PC-3 (cell line): ENCODE measurements around the gene HINT3. TPM values are rescaled to one million over a fixed set of nuclear protein-coding genes. Genes with fewer than 3 reads are reported as not detected.

Source experiments
- ATAC-seq: fragments of 200-7000 bp; cut with Tn5 transposase; 2 replicates; pipeline ENCODE4 v1.9.1; 2020; ENCODE audit warnings: mild to moderate bottlenecking, moderate library complexity
- BruUV-seq: library from RNA; stranded (reverse); fragments of 400-500 nt; replicated peaks from 2 replicates; lab custom pipeline; 2021; lab: Mats Ljungman, UMichigan
- CTCF ChIA-PET: fragments of 300-600 bp; sonication (Branson Sonifier 250); formaldehyde crosslinking; loops from one replicate; lab custom pipeline; 2022; ENCODE audit warnings: antibody characterized with exemption; lab: Charles Lee
- POLR2A ChIA-PET: fragments of 300-600 bp; sonication (Branson Sonifier 250); formaldehyde crosslinking; loops from one replicate; lab custom pipeline; 2022; ENCODE audit warnings: antibody characterized with exemption; ENCODE audit not compliant: unreplicated experiment; lab: Charles Lee
- DNase-seq: peaks from one replicate; pipeline ENCODE4 v3.0.0-alpha.2; 2015
- H2AFZ ChIP-seq: fragments of 300-600 bp; sonication (generic); 2 replicates; pipeline ENCODE4 v1.6.0; 2016; ENCODE audit warnings: antibody characterized with exemption, low read length
- H3F3A ChIP-seq: fragments of 300-600 bp; sonication (generic); one replicate; pipeline ENCODE4 v1.6.0; 2017; ENCODE audit warnings: antibody characterized with exemption, low read length, control low read depth, mild to moderate bottlenecking; ENCODE audit not compliant: unreplicated experiment
- H3K27ac ChIP-seq: fragments of 300-600 bp; sonication (generic); 2 replicates; pipeline ENCODE4 v1.5.1; 2016; ENCODE audit warnings: mild to moderate bottlenecking, low read length
- H3K27me3 ChIP-seq: fragments of 300-600 bp; sonication (generic); 2 replicates; pipeline ENCODE4 v1.6.1; 2016; ENCODE audit warnings: low read length, mixed read lengths
- H3K36me3 ChIP-seq: fragments of 300-600 bp; sonication (generic); 2 replicates; pipeline ENCODE4 v1.6.1; 2016; ENCODE audit warnings: low read depth, mixed run types, low read length, mixed read lengths
- H3K4me1 ChIP-seq: fragments of 300-600 bp; sonication (generic); 2 replicates; pipeline ENCODE4 v1.5.1; 2016; ENCODE audit warnings: low read length; ENCODE audit not compliant: insufficient read depth
- H3K4me2 ChIP-seq: fragments of 300-600 bp; sonication (generic); 2 replicates; pipeline ENCODE4 v1.6.0; 2016; ENCODE audit warnings: low read length
- H3K4me3 ChIP-seq: fragments of 300-600 bp; sonication (generic); 2 replicates; pipeline ENCODE4 v1.5.1; 2016; ENCODE audit warnings: mild to moderate bottlenecking, low read length, mixed read lengths
- H3K79me2 ChIP-seq: fragments of 300-600 bp; sonication (generic); 2 replicates; pipeline ENCODE4 v1.6.1; 2017; ENCODE audit warnings: low read length, mixed read lengths
- H3K9ac ChIP-seq: fragments of 300-600 bp; sonication (generic); 2 replicates; pipeline ENCODE4 v1.6.0; 2016; ENCODE audit warnings: mild to moderate bottlenecking, low read length
- H3K9me2 ChIP-seq: fragments of 300-600 bp; sonication (generic); replicated peaks from 2 replicates; pipeline ENCODE4 v1.6.1; 2016; ENCODE audit warnings: mixed run types, low read length, mixed read lengths
- H3K9me3 ChIP-seq: fragments of 300-600 bp; sonication (generic); 2 replicates; pipeline ENCODE4 v1.6.1; 2016; ENCODE audit warnings: low read length, mixed read lengths
- H4K20me1 ChIP-seq: fragments of 300-600 bp; sonication (generic); 2 replicates; pipeline ENCODE4 v1.6.1; 2016; ENCODE audit warnings: low read length, mixed read lengths
- CTCF ChIP-seq: fragments of 300-600 bp; sonication (generic); conservative IDR thresholded peaks from 2 replicates; pipeline ENCODE4 v1.5.1; 2017; ENCODE audit warnings: antibody characterized with exemption, low read depth, mild to moderate bottlenecking, low read length
- EZH2 ChIP-seq: fragments of 300-600 bp; sonication (generic); IDR thresholded peaks from one replicate; pipeline ENCODE4 v1.6.1; 2017; ENCODE audit warnings: antibody characterized with exemption, mild to moderate bottlenecking, low read length; ENCODE audit not compliant: unreplicated experiment
- EZH2phosphoT487 ChIP-seq: fragments of 300-600 bp; sonication (generic); IDR thresholded peaks from 2 replicates; pipeline ENCODE4 v1.6.1; 2018; ENCODE audit warnings: mild to moderate bottlenecking, antibody characterized with exemption, low read length, borderline replicate concordance
- intact Hi-C: fragments of 100-400 bp; cut with micrococcal nuclease; formaldehyde crosslinking; loops from 2 replicates; pipeline ENCODE4 v1.9.0; 2023
- total RNA-seq: library from RNA; depleted of rRNA; stranded (reverse); fragments of >200 nt; gene quantifications from 2 replicates; pipeline ENCODE4 v1.2.3, GENCODE V29; 2014

The HINT3 gene
- total RNA-seq, 1 experiment from 2014 or later = 7.8 TPM

GRCh38 chr6:125983246-125983945, 26.8 kb downstream of the HINT3 start:
- intact Hi-C loops = no loop called here
- CTCF ChIA-PET = no interaction called here
- H2AFZ ChIP-seq = no peak overlapping the region
- no peaks in the 10 kb centered on the region for H3F3A ChIP-seq
- H3K27me3 ChIP-seq = no peaks in the 10 kb centered on the region
- ATAC-seq (no peak), DNase-seq (peak; percentile 45)
- peaks cover 35% of the 10 kb centered on the region for H3K79me2 ChIP-seq
- H3K9ac ChIP-seq = no peak overlapping the region
- POLR2A ChIA-PET = no interaction called here
- no peaks in the 10 kb centered on the region for H3K36me3 ChIP-seq
- BruUV-seq = no TSS peak
- H4K20me1 ChIP-seq = no peaks in the 10 kb centered on the region
- no peak overlapping the region for H3K4me2 ChIP-seq
- H3K9me2 ChIP-seq = no peaks in the 10 kb centered on the region
- H3K27ac ChIP-seq = no peak overlapping the region
- H3K4me3 ChIP-seq = no peak overlapping the region
- TF ChIP-seq CTCF (no peak), EZH2phosphoT487 (no peak), EZH2 (no peak)
- no peaks in the 10 kb centered on the region for H3K9me3 ChIP-seq
- H3K4me1 ChIP-seq = peaks cover 37% of the 10 kb centered on the region

- Histone ChIP-seq H3K27me3 (no peaks in the 10 kb centered on the region), H4K20me1 (no peaks in the 10 kb centered on the region), H3K79me2 (peaks cover 44% of the 10 kb centered on the region), H3K4me1 (peaks cover 35% of the 10 kb centered on the region), H3K27ac (no peak overlapping the region), H3K9me3 (no peaks in the 10 kb centered on the region), H3K4me2 (no peak overlapping the region), H3K9ac (no peak overlapping the region), H3K9me2 (no peaks in the 10 kb centered on the region), H2AFZ (no peak overlapping the region), H3K4me3 (no peak overlapping the region), H3F3A (no peaks in the 10 kb centered on the region), H3K36me3 (no peaks in the 10 kb centered on the region)
- intact Hi-C loops = no loop called here
- no TSS peak for BruUV-seq
- DNase-seq (no peak), ATAC-seq (no peak)
- TF ChIP-seq EZH2 (no peak), CTCF (no peak), EZH2phosphoT487 (no peak)
- ChIA-PET CTCF (no interaction called here), POLR2A (no interaction called here)
Observed at GRCh38 chr6:125984311-125984710, 27.7 kb downstream of the HINT3 start.

- H3K4me1 ChIP-seq = peaks cover 43% of the 10 kb centered on the region
Observed at GRCh38 chr6:125985522-125985921, 29.0 kb downstream of the HINT3 start.

More at GRCh38 chr6:125985522-125985921, 29.0 kb downstream of the HINT3 start:
- no peak for ATAC-seq
- Histone ChIP-seq H2AFZ (peak overlapping the region; percentile 95), H3K4me2 (peak overlapping the region; percentile 85), H3K9ac (peak overlapping the region; percentile 89), H3K9me2 (no peaks in the 10 kb centered on the region), H3K27ac (peak overlapping the region; percentile 62), H4K20me1 (peaks cover 5% of the 10 kb centered on the region), H3K9me3 (no peaks in the 10 kb centered on the region), H3F3A (no peaks in the 10 kb centered on the region), H3K27me3 (no peaks in the 10 kb centered on the region), H3K4me3 (peak overlapping the region; percentile 84), H3K36me3 (no peaks in the 10 kb centered on the region), H3K79me2 (peaks cover 57% of the 10 kb centered on the region)
- TF ChIP-seq EZH2phosphoT487 = no peak
- TF ChIP-seq CTCF = no peak
- TF ChIP-seq EZH2 = no peak
- ChIA-PET CTCF (no interaction called here), POLR2A (no interaction called here)
- intact Hi-C loops = no loop called here
- no TSS peak for BruUV-seq
- DNase-seq = no peak
